H9 (cell line): ENCODE measurements around the gene GALNT7. TPM values are rescaled to one million over a fixed set of nuclear protein-coding genes. Genes with fewer than 3 reads are reported as not detected.

Experiments
- DNase-seq: peaks from one replicate; pipeline ENCODE4 v3.0.0-alpha.2; 2017
- H2AFZ ChIP-seq: one replicate; pipeline ENCODE4 v1.6.1; 2013; ENCODE audit warnings: mild to moderate bottlenecking, low read length, control low read depth, moderate library complexity
- H2AK5ac ChIP-seq: 2 replicates; pipeline ENCODE4 v1.6.1; 2013; ENCODE audit warnings: low read length, control low read depth, mixed read lengths; ENCODE audit not compliant: insufficient read length
- H2BK120ac ChIP-seq: one replicate; pipeline ENCODE4 v1.6.1; 2013; ENCODE audit warnings: low read depth, mild to moderate bottlenecking, low read length, control low read depth, inconsistent platforms; ENCODE audit not compliant: poor library complexity, severe bottlenecking
- H2BK12ac ChIP-seq: 2 replicates; pipeline ENCODE4 v1.6.1; 2013; ENCODE audit warnings: low read length, control low read depth, mixed read lengths, low read depth; ENCODE audit not compliant: insufficient read length
- H2BK15ac ChIP-seq: 2 replicates; pipeline ENCODE4 v1.6.1; 2013; ENCODE audit warnings: low read depth, low read length, control low read depth
- H2BK20ac ChIP-seq: one replicate; pipeline ENCODE4 v1.6.1; 2013; ENCODE audit warnings: low read depth, mild to moderate bottlenecking, low read length, control low read depth, inconsistent platforms; ENCODE audit not compliant: poor library complexity, severe bottlenecking
- H2BK5ac ChIP-seq: 2 replicates; pipeline ENCODE4 v1.6.1; 2013; ENCODE audit warnings: low read length, control low read depth, mixed read lengths; ENCODE audit not compliant: insufficient read length
- H3K14ac ChIP-seq: 2 replicates; pipeline ENCODE4 v1.6.1; 2013; ENCODE audit warnings: low read length, control low read depth; ENCODE audit not compliant: insufficient read depth
- H3K18ac ChIP-seq: 2 replicates; pipeline ENCODE4 v1.6.1; 2013; ENCODE audit warnings: low read depth, mild to moderate bottlenecking, mixed read lengths, low read length, control low read depth; ENCODE audit not compliant: insufficient read length
- H3K23ac ChIP-seq: 2 replicates; pipeline ENCODE4 v1.6.1; 2013; ENCODE audit warnings: low read length, control low read depth, mixed read lengths, low read depth; ENCODE audit not compliant: insufficient read length
- H3K23me2 ChIP-seq: 2 replicates; pipeline ENCODE4 v1.6.1; 2013; ENCODE audit warnings: low read depth, mild to moderate bottlenecking, mixed read lengths, low read length, control low read depth; ENCODE audit not compliant: insufficient read length, poor library complexity, severe bottlenecking
- H3K27ac ChIP-seq: 2 replicates; pipeline ENCODE4 v1.5.1; 2013; ENCODE audit warnings: low read length, control low read depth, mixed read lengths, low read depth; ENCODE audit not compliant: insufficient read length
- H3K27me3 ChIP-seq: 2 replicates; pipeline ENCODE4 v1.6.1; 2013; ENCODE audit warnings: low read length, control low read depth, inconsistent platforms; ENCODE audit not compliant: insufficient read depth
- H3K4ac ChIP-seq: 2 replicates; pipeline ENCODE4 v1.6.1; 2013; ENCODE audit warnings: low read depth, mild to moderate bottlenecking, control low read depth, inconsistent platforms, low read length, moderate library complexity
- H3K4me1 ChIP-seq: 2 replicates; pipeline ENCODE4 v1.6.1; 2013; ENCODE audit warnings: low read length, control low read depth, inconsistent platforms; ENCODE audit not compliant: insufficient read depth
- H3K4me2 ChIP-seq: 2 replicates; pipeline ENCODE4 v1.6.1; 2013; ENCODE audit warnings: low read length, control low read depth, mixed read lengths; ENCODE audit not compliant: insufficient read length, insufficient read depth
- H3K56ac ChIP-seq: 2 replicates; pipeline ENCODE4 v1.6.1; 2013; ENCODE audit warnings: low read depth, mild to moderate bottlenecking, mixed read lengths, low read length, control low read depth; ENCODE audit not compliant: insufficient read length
- H3K79me1 ChIP-seq: 2 replicates; pipeline ENCODE4 v1.6.1; 2013; ENCODE audit warnings: low read depth, mild to moderate bottlenecking, moderate library complexity, low read length, control low read depth, inconsistent platforms; ENCODE audit not compliant: insufficient read depth, poor library complexity, severe bottlenecking
- H3K79me2 ChIP-seq: 2 replicates; pipeline ENCODE4 v1.6.1; 2013; ENCODE audit warnings: low read length, control low read depth, inconsistent platforms; ENCODE audit not compliant: insufficient read depth
- H3K9ac ChIP-seq: 2 replicates; pipeline ENCODE4 v1.6.1; 2013; ENCODE audit warnings: low read length, control low read depth, mixed read lengths; ENCODE audit not compliant: insufficient read length; ENCODE audit errors: extremely low read depth
- H3K9me3 ChIP-seq: one replicate; pipeline ENCODE4 v1.6.1; 2013; ENCODE audit warnings: low read depth, low read length, inconsistent platforms; ENCODE audit not compliant: control insufficient read depth
- H3T11ph ChIP-seq: one replicate; pipeline ENCODE4 v1.6.1; 2013; ENCODE audit warnings: mild to moderate bottlenecking, low read length, control low read depth, inconsistent platforms
- H4K20me1 ChIP-seq: one replicate; pipeline ENCODE4 v1.6.1; 2013; ENCODE audit not compliant: control insufficient read depth, insufficient read length, insufficient read depth
- H4K5ac ChIP-seq: 2 replicates; pipeline ENCODE4 v1.6.1; 2013; ENCODE audit warnings: low read depth, mild to moderate bottlenecking, mixed read lengths, low read length, control low read depth; ENCODE audit not compliant: insufficient read length
- H4K8ac ChIP-seq: replicated peaks from 2 replicates; pipeline ENCODE4 v1.6.1; 2013; ENCODE audit warnings: low read length, control low read depth, mixed read lengths, low read depth; ENCODE audit not compliant: insufficient read length
- H4K91ac ChIP-seq: 2 replicates; pipeline ENCODE4 v1.6.1; 2013; ENCODE audit warnings: low read depth, mild to moderate bottlenecking, moderate library complexity, mixed read lengths, low read length, control low read depth; ENCODE audit not compliant: insufficient read length
- H3K27ac Mint-ChIP-seq, 3 experiments: 2 replicates in 2 of 3; 3 replicates in 1 of 3; pipeline ENCODE4 v1.8.0; 2020 to 2021; ENCODE audit warnings: mixed read lengths in 3 of 3, mild to moderate bottlenecking in 1 of 3, moderate library complexity in 1 of 3
- H3K27me3 Mint-ChIP-seq: 2 replicates; pipeline ENCODE4 v1.8.0; 2021; ENCODE audit warnings: low read depth, mild to moderate bottlenecking, moderate library complexity, mixed read lengths
- H3K36me3 Mint-ChIP-seq, 3 experiments: 2 replicates in 2 of 3; 3 replicates in 1 of 3; pipeline ENCODE4 v1.8.0; 2020 to 2021; ENCODE audit warnings: low read depth in 3 of 3, mixed read lengths in 3 of 3; ENCODE audit not compliant: insufficient read depth in 1 of 3
- H3K4me1 Mint-ChIP-seq, 2 experiments: 2 replicates each; pipeline ENCODE4 v1.8.0; 2020; ENCODE audit warnings: mixed read lengths in 2 of 2
- H3K4me3 Mint-ChIP-seq, 2 experiments: 2 replicates in 1 of 2; 3 replicates in 1 of 2; pipeline ENCODE4 v1.8.0; 2020 to 2021; ENCODE audit warnings: mild to moderate bottlenecking in 2 of 2, mixed read lengths in 2 of 2, moderate library complexity in 1 of 2
- H3K9me3 Mint-ChIP-seq, 2 experiments: 2 replicates in 1 of 2; 3 replicates in 1 of 2; pipeline ENCODE4 v1.8.0; 2020; ENCODE audit warnings: mild to moderate bottlenecking in 2 of 2, mixed read lengths in 2 of 2, moderate library complexity in 1 of 2
- CTCF ChIP-seq: fragments of 200-600 bp; sonication (generic); conservative IDR thresholded peaks from 3 replicates; pipeline ENCODE4 v1.8.0; 2021; ENCODE audit warnings: antibody characterized with exemption, mild to moderate bottlenecking
- WGBS: extraction: QIAGEN DNeasy Blood & Tissue Kit; methylation state at CpG from one replicate; pipeline ENCODE4 v1.1.7; 2013; ENCODE audit warnings: missing lambda C conversion rate, low lambda C conversion rate, mixed read lengths; ENCODE audit not compliant: insufficient read length; ENCODE audit errors: extremely low coverage; 5-methylcytosine and 5-hydroxymethylcytosine counted together
- total RNA-seq: library from RNA; stranded (reverse); gene quantifications from 2 replicates; pipeline ENCODE4 v1.2.1, GENCODE V29; 2021

The GALNT7 gene
- total RNA-seq, 1 experiment from 2014 or later, result 57.3 TPM

DNA sequence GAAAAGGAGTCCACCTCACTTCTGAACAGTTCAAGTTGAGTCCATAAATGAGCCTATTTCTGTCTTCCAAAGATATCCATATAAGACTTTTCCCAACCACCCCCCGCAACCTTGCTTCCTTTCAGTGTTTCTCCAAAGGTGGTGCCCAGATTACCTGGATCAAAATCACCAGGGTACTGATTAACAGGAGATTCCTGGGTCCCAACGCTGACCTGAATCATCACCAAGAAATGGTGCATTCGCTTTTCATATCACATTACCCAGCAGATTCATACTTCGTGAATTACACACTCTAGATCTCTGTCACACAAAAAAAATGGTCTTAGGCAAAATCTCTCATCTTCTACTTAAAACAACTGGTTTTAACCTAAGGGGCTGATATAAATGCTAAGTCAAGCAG lies 2.1 kb upstream of the GALNT7 start:
- H3K27me3 Mint-ChIP-seq, result no peaks in the 10 kb centered on the region; the same call in 1 of the 2 replicates
- peaks cover 19 to 24% of the 10 kb centered on the region in 2 experiments for H3K4me1 Mint-ChIP-seq
- H3K36me3 Mint-ChIP-seq, result peaks cover 15 to 22% (median 18%) of the 10 kb centered on the region in 3 experiments
- no peak overlapping the region; a peak in 1 of 5 replicates for H3K4me3 Mint-ChIP-seq
- no peak overlapping the region for H3K27ac ChIP-seq
- H3K4me1 ChIP-seq, result peaks cover 4% of the 10 kb centered on the region
- no peak overlapping the region for H2BK5ac ChIP-seq
- no peak overlapping the region for H4K8ac ChIP-seq
- H2BK20ac ChIP-seq, result no peak overlapping the region
- no peak overlapping the region for H3T11ph ChIP-seq
- H3K27ac Mint-ChIP-seq, result peak overlapping the region in 1 of 3 experiments; percentile 15; a peak in 1 of 7 replicates
- no peak overlapping the region for H3K4me2 ChIP-seq
- H4K91ac ChIP-seq, result no peak overlapping the region
- H2BK120ac ChIP-seq, result no peak overlapping the region
- peaks cover 12% of the 10 kb centered on the region for H3K23me2 ChIP-seq
- no peaks in the 10 kb centered on the region for H3K27me3 ChIP-seq
- no peak overlapping the region for H3K9ac ChIP-seq
- H2BK12ac ChIP-seq, result no peak overlapping the region
- WGBS, result no CpG with 5 or more reads among the region's 4 CpGs
- no peak overlapping the region for H3K56ac ChIP-seq
- no peaks in the 10 kb centered on the region for H3K9me3 ChIP-seq
- peaks cover 4% of the 10 kb centered on the region for H3K79me1 ChIP-seq
- no peak overlapping the region for H2BK15ac ChIP-seq
- no peak overlapping the region for H3K4ac ChIP-seq
- peaks cover 0 to 4% of the 10 kb centered on the region in 2 experiments; a peak in 3 of 5 replicates for H3K9me3 Mint-ChIP-seq
- H3K23ac ChIP-seq, result no peak overlapping the region
- no peak for DNase-seq
- no peak overlapping the region for H4K5ac ChIP-seq
- no peak overlapping the region for H2AK5ac ChIP-seq
- H2AFZ ChIP-seq, result no peak overlapping the region
- no peak for TF ChIP-seq CTCF
- no peak overlapping the region for H3K14ac ChIP-seq
- H3K79me2 ChIP-seq, result peaks cover 12% of the 10 kb centered on the region; the same call in 1 of the 2 replicates
- H4K20me1 ChIP-seq, result no peaks in the 10 kb centered on the region
- no peak overlapping the region for H3K18ac ChIP-seq
